ENCODE measurements around the gene FOXC2.
"Not testable (repeated sequence)": the region's sequence is repeated elsewhere in the genome, so short reads cannot be mapped to it uniquely, and the experiment has no call there.

Gene FOXC2

GRCh38 chr16:86573646-86574508 lies 7.2 kb downstream of the FOXC2 start:
- no peak for DNase-seq (ENCODE audit: low read depth)

GRCh38 chr16:86574646-86575045 lies 8.0 kb downstream of the FOXC2 start:
- no peak for DNase-seq (ENCODE audit: low read depth)

- DNase-seq (ENCODE audit: low read depth) = no peak
These were observed 8.6 kb downstream of the FOXC2 start for GRCh38 chr16:86575095-86575685.

GRCh38 chr16:86575754-86576557 lies 9.3 kb downstream of the FOXC2 start:
- DNase-seq (ENCODE audit: low read depth) = no peak

GRCh38 chr16:86576591-86577313 lies 10.1 kb downstream of the FOXC2 start:
- DNase-seq (ENCODE audit: low read depth) = no peak

GRCh38 chr16:86577314-86577971 lies 10.8 kb downstream of the FOXC2 start:
- no peak for DNase-seq (ENCODE audit: low read depth)

- no peak for DNase-seq (ENCODE audit: low read depth)
These were observed 11.5 kb downstream of the FOXC2 start, which contains the start of gene FOXL1 for GRCh38 chr16:86578061-86578599. FOXL1 (plus strand) TSS chr16:86578549; CDS start chr16:86578724, 175 bp downstream.

- no peak for DNase-seq (ENCODE audit: low read depth)
These were observed 12.1 kb downstream of the FOXC2 start for GRCh38 chr16:86578611-86579267.

GRCh38 chr16:86579268-86580062 lies 12.8 kb downstream of the FOXC2 start:
- DNase-seq (ENCODE audit: low read depth) = no peak

- no peak for DNase-seq (ENCODE audit: low read depth)
These were observed 13.6 kb downstream of the FOXC2 start for GRCh38 chr16:86580063-86580790.

- DNase-seq (ENCODE audit: low read depth) = no peak
These were observed 14.2 kb downstream of the FOXC2 start for GRCh38 chr16:86580791-86581170.

GRCh38 chr16:86581458-86581857 lies 14.8 kb downstream of the FOXC2 start:
- no peak for DNase-seq (ENCODE audit: low read depth)

- DNase-seq (ENCODE audit: low read depth) = no peak
These were observed 17.5 kb downstream of the FOXC2 start for GRCh38 chr16:86584071-86584685.

- no peak for DNase-seq (ENCODE audit: low read depth)
These were observed 18.4 kb downstream of the FOXC2 start for GRCh38 chr16:86584726-86585721.

- DNase-seq (ENCODE audit: low read depth) = no peak
These were observed 19.4 kb downstream of the FOXC2 start for GRCh38 chr16:86585821-86586611.

GRCh38 chr16:86587487-86587886 lies 20.9 kb downstream of the FOXC2 start:
- DNase-seq (ENCODE audit: low read depth) = no peak

- DNase-seq (ENCODE audit: low read depth) = not testable (repeated sequence)
These were observed 21.3 kb downstream of the FOXC2 start for GRCh38 chr16:86587955-86588354.

Data from activated T-helper 1 cell treated with Interleukin-2 at 50 U/mL for 16 hours (primary cell).